HG02642 (cell line): ENCODE results near the gene IARS1.

Source experiments
- ATAC-seq: cut with Tn5 transposase; IDR thresholded peaks from one replicate; pipeline ENCODE4 v1.9.1; 2021; ENCODE audit warnings: mild to moderate bottlenecking; ENCODE audit not compliant: unreplicated experiment, poor library complexity

The IARS1 gene

DNA sequence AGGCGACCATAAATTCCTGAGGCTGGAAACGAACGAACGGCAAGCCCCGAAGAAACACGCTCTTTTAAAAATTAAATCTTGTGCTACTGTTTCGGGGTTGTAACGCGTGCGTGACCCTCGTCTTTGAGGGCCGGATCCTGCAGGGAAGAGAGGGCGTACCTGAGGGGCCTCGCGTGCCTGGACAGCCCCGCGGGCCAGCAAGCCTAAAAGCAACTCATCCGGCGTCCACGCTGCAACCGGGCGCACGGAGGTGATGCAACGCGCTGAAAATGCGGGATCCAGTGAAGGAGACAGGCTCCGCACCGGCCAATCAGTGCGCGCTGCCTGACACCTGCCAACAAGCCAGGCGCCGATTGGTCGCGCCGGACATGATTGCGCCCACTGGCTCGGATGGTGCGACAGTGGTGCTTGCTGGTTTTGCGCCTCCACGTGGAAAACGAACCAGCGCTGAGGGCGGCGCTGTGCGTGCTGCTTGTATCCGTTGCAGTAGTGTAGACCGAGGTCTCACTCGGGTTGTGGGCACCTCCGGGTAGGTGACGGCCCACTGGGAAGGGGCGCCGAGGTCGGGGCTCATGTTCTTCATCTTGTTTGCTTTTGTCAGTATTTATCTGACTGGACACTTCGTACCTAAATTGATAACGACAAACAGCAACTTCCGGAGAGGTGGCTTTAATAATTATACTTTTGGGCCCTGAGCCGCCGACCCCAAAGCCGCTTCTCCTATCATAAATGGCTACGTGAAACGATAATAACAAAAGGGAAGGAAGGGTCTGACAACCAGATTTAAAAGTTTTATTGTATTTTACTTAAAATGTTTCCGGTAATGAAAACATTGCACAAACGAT is at the start of gene IARS1:
IARS1 (minus strand) TSS at position 246 of the 845 bp plus-strand sequence. CDS start 4,278 bp downstream, outside the sequence.
- peak; percentile 96 for ATAC-seq

DNA sequence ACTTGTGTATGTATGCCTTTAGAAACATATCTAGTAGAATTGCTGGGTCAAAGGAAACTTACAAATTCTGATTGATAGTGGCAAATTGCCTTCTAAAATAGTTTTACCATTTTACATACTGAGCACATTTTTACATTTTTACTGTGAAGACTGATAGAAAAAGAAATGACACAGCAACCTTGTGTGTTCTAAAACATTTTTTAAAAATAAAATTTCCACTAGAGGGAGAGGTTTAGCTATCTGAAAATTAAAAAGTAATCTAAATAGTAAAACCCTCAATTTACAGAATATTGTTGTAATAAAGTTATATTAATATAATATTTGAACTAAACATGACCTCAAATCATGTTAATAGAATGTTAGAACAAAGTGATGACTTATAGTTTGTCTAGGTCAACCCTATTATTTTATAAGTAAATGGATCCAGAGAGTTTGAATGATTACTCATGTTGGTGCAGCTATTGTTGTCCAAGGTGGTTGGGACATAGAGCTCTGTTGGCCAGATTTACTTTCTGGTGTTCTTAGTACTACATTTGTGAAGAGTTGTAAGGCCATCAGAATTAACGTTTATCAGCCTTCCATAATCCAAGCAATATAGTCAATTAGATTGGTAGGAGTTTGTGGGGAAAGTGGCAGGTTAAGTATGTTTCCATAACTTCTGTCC is 49.5 kb upstream of the IARS1 start:
- no peak for ATAC-seq

DNA sequence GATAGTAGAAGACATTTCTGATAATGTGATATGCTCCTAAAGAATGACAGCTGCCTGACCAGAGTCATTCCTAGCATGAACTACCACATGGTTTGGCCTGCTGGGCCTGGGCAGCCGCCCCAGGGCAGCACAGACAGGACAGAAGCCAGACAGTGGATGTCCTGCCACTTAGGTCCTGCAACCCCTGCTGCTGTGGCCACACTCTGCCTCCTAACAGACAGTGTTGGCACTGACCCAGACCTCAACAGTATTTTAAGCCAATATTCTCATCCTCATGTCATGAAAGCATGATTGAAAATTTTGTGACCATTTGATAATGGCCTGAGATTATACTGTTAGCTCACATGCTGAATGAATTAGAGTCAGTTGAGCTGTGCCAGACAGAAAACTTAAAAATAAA is 48.1 kb upstream of the IARS1 start:
- ATAC-seq = no peak

DNA sequence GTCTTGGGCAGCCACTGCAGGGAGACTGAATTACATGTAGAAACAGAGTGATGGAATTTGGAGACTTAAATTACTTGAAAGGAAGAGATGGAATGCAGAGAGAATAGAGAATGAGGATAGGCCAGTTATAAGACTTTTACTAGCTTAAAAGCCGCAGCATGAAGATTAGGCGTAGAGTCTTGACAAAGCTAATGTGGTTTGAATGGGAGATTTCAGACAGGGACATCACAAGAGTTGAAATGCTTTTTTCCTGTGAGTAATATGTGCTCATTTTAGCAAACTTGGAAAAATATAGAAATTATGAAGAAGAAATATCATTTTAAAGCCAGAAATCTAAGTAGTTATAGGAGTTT is 39.8 kb upstream of the IARS1 start:
- ATAC-seq = no peak

DNA sequence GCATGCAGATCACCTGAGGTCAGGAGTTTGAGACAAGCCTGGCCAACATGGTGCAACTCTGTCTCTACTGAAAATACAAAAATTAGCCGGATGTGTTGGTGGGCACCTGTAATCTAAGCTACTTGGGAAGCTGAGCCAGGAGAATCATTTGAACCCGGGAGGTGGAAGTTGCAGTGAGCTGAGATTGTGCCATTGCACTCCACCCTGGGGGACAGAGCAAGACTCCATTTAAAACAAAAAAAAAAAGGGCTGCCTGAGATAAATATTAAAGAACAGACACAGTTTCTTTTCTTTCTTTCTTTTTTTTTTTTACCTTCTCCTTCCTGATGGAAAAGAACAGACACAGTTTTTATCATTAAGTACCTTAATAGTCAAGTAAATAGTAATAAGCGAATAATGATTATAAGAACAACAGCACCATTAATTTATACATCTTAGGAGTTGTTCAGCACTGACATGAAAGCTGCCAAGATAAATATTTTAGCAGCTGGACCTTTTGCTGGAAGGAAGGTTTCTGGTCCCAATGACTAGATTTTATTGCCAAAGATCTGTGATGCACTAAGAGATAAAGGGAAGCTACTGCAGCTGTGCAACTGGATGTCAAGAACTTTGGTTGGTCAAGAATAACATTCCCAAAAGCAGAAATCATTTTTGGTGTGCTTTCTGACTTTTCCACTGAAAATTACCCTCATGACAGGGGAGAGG is 39.2 kb upstream of the IARS1 start:
- no peak for ATAC-seq

DNA sequence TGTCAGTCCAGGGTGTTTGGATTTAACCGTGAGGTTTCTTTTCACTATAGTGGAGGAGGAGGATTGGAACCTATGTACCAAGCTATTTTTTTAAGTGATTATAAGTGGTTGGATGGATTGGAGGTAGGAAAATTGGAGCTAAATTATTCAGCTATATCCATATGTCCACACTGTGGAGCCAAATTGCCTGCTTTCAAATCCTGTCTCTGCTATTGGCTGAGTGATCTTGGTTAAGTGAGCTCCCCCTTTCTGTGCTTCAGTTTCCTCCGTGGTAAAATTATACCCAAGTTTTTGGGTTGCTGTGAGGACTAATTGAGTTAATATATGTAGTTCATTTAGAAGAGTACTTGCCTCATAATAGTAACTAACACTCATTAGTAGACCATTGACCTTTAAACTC is 34.7 kb upstream of the IARS1 start:
- no peak for ATAC-seq

DNA sequence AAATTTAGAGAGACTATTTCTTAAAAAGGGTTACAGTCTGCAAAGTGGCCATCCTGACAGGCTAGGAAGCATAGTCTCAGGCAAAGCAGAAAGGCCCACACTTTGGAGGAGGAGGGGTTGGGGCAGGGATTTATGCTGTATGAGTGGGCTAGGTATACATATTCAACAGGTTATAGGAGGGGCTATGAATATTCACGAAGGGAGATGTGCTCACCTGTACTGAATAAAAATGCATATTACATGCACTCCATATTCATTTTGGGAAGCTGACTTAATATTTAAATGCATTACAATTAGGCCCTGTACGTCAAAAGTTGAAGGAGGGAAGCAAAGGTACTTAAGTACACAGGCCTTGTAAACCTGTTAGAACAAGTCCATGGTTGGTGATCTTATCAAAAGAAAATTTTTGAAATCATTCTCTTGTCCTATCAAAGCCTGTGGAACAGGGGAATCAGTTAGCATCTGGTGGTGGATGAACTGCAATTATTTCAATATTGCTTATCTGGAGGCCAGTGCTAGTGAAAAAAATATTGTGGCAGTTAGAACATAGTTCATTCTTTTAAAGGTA is 33.9 kb upstream of the IARS1 start:
- no peak for ATAC-seq

DNA sequence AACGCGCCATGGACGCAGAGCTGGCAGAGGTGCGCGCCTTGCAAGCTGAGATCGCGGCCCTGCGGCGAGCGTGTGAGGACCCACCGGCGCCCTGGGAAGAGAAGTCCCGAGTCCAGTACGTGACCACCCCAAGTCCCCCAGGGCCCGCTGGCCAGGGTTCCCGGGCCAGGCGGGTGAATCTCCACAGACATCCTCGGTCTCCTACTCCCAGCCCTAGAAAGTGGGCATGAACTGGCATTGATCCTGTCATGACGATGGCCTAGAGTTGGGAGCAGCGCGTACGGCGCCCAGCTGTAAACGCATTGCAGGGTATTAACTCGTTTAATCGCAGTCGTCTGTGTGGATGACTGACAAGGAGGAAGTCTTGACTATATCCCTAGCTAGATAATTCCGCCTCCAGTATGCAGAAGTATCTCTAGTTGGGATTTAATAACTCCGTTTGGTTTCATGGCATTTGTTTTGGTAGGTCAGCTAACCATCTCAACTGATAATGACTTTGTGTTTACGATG is 32.5 kb upstream of the IARS1 start:
- ATAC-seq = no peak

DNA sequence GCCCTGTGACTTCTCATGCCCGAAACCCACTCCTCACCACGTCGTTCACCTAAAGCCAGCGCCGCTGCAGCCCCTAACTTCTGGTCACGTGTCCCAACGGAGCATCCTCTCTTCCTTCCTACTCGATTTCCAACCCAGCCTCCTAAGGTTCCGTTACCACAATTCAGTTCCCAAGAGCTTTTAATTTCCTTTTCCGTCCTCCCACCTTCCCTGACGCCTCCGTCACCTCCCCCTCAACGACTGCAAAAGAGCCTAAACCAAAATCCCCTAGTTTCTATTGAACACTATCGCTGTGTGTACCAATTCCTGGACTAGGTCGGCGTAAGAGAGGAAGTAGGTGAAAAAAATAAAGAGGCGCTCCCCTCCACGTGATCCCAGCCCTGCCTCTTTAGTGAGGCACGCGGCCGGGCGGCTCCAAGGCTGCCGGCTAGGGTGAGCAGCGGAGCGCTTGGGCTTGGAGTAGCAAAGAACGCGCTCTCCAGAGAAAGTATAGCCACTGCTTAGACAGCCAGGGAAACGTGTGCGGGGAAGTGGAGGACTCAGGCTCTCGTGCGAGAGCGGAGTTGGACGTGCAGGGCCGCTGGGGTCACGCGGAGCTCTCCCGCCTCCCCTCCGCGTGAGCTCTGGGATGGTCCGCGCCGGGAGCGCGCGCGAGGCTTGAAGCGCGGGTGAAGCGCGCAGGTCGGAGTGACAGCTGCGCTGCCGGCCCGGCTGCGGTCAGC is 31.9 kb upstream of the IARS1 start, which contains the start of the genes CENPP and NOL8:
CENPP (plus strand) TSS at position 685 of the 722 bp plus-strand sequence.
NOL8 (minus strand) TSS at position 82 of the 722 bp plus-strand sequence. CDS start 1,189 bp downstream, outside the sequence.
- peak; percentile 92 for ATAC-seq

DNA sequence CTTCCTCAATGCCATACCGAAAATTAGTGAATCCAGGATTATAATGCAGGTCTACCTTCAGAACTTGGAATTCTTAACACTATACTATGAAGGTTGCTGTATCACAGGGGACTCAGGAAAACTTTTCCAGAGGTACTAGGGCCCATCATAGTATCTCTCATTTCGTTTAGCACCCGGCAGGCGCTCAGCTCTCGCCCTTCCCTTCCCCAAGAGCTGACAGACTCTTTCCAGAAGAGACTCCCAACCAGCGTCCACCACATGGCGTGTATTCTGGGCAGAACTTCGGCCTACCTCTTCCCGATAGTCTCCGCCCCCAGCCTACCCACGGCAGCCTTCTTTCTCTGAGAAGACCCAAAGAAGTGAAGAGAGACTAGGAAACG is 31.4 kb upstream of the IARS1 start:
- ATAC-seq = peak; percentile 18

DNA sequence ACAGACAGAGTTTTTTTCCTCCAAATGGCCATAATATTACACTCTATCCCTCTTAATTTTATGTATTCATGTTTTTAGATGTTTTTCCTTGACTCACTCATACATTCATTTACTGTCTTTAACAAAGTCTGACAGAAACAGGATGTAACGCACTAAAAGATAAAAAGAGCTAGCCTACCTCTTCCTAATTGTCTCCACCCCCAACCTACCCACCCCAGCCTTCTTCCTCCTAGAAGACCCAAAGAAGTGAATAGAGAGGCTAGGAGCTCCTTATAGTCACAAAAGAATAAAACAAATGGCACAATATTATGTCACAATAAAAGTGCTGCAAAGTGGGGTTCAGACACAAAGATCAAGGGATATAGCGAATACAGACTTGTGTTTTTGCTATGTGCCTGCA is 30.9 kb upstream of the IARS1 start:
- no peak for ATAC-seq

DNA sequence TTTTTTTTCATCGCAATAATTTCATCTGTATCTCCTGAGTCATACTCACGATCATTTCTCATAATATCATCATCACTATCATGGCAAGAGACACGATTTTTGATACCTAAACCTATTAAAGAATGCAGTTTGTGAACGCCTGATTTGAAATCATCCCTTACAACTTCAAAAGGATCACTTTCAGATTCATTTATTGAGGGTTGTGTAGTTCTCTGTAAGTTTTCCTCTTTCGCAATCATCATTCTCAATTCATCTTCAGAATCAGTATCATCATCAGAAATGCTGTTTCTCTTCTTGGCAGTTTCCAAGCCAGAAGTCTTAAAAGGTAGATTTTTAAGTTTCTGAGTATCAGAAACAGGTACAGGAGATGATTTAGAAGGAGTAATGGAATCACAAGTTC is 22.0 kb upstream of the IARS1 start:
- ATAC-seq = no peak

DNA sequence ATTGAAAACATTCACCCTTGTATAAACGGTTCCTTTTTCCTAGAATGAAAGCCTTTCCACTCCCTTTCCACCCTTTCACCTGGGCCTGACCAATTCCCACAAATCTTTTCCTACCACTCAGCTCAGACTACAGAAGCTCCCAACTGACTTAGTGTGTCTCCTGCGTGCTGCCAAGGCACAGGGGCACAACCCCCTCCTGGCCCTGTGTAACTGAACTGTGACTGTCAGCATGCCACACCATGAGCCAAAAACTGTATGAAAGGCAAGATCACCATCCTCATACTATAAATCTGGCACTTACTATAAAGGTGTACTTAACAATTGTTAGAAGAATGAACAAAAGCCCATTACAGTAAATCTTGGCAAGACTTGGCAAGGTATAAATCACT is 20.1 kb upstream of the IARS1 start:
- no peak for ATAC-seq

DNA sequence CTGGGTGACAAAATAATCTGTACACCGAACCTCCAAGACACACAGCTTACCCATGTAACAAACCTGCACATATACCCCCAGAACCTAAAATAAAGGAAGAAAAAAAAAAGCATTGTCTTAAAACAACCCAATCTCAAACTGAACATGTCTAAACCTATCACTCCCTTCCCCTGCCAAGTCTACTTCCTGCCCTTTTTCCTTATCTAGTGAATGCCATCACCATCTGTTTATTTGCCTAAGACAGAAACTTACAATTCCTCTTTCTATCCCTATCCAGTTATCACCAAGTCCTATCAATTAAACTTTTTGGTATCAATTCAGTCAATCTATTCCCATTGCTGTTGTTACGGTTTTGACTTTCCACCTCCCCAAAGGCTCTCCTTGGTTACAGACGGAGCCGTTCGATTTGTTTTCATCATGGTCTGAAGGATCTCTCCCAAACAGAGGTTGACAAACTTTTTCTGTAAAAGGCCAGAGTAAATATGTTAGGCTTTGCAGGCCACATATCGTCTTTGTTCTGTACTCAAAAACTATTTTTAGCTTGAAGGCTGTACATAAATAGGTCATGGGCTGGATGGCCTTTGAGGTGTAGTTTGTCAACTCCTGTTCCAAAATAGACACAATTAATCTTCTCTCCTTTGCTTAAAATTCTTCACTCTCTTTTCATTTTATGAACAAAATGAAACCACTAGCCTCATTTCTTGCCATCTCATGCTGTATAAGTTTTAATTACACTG is 19.6 kb upstream of the IARS1 start:
- no peak for ATAC-seq

DNA sequence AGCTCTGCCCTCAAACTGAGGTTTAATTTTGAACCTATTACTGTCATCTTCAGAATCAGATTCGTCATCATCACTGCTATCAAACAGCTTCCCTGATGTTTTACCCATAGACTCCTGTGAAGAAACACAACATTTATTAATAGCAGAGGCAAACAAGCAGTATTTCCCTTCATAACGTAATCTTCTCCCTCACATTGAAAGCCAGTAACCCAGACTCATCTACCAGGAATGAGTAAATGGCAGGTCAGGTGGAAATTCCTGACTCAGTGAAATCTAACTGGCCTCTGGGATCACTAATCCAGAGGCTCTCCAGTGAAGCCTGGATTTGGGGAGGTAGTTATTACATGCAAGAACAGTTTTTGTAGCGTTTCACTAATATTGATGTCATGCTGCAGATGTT is 17.1 kb upstream of the IARS1 start:
- no peak for ATAC-seq

DNA sequence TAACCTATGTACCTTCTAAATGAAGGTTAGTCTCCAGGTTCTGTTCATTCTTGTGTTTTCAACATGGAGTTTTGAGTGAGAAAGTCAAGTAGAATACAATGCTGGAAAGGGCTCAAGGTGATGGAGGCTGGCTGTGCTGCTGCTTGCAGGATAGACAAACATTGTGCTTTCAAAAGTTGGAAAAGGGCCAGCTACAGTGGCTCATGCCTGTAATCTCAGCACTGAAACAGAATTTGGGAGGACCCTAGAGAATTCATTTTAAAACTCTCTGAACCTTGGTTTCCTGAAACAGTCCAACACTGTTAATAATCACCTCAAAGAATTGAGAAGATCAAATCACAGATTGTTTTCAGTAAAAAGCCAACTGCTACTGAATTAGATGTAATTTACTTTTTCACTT is 15.4 kb upstream of the IARS1 start:
- no peak for ATAC-seq

DNA sequence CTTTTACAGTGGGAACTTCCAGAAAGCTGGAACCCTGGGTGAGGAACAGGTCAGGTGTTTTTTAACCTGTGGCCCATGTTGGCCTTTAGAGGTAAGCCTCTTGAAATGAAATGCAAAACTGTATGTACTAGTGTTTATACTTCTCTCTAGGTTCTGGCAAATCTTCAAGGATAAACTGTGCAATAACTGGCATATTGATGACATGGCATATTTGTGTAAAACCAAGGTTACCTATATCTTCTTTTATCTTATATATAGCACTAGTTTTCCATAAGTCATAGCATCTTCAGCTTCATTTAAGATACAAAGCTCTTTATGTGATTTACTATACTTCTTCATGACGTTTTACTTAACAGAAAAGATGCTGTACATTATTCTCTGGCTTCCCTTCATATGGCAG is 7.4 kb upstream of the IARS1 start:
- no peak for ATAC-seq

DNA sequence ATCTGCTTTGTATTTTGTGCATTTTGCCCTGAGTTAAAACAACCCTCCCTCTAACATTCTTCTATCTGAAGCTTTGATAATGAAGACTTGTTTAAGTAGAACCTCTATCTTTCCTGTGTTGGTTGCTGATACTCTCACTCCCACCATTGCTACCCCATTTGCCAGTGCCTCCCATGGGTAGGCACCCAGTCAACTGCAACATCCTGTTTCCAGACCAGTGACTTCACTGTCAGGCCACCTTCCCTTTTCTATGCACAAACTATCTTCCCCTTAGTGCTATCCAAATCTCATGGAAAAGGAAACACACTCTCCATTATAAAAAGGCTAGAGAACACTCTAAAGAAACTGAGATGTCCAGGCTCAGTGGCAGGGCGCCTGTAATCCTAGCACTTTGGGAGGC is 5.6 kb upstream of the IARS1 start:
- ATAC-seq = no peak

DNA sequence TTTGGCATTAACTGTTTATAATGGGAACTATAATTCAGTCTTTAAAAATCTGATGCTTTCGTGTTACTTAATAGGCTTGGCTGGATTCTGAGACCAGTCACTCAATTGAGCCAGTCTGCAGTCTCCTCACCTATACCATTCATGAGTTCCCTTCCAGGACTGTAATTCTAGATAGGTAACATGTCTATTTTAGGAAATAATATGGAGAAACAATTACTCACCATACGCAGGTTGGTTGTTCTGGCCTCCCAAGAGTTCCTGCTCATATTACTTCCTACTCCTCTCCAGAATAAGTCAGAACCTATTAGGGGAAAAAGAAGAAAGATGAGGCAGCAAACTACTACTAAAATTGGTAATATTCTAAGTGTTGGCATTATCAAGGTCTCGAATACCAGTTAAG is 4.5 kb upstream of the IARS1 start:
- no peak for ATAC-seq
